Lung (tissue), 12 donors: ENCODE results near the gene SCGB1D4. TPM values are rescaled to one million over a fixed set of nuclear protein-coding genes. Genes with fewer than 3 reads are reported as not detected.

Experiments
- ATAC-seq: fragments of 200-7000 bp; cut with Tn5 transposase; one replicate; pipeline ENCODE4 v1.9.1; 2020; ENCODE audit warnings: moderate number of reproducible peaks; ENCODE audit not compliant: insufficient read depth, low FRiP score
- DNase-seq, 3 donors: peaks; one replicate each; pipeline ENCODE4 v3.0.0-alpha.2; 2013 to 2017
- H3K27ac ChIP-seq, 2 donors: one replicate each; pipeline ENCODE4 v1.5.1; 2013; ENCODE audit warnings: mild to moderate bottlenecking in 2 of 2, moderate library complexity in 2 of 2, control low read depth in 1 of 2, inconsistent platforms in 1 of 2, low read depth in 1 of 2, low read length in 1 of 2
- H3K27me3 ChIP-seq, 3 donors: one replicate each; pipeline ENCODE4 v1.5.1; 2013; ENCODE audit warnings: low read length in 2 of 3; ENCODE audit not compliant: control insufficient read depth in 3 of 3, insufficient read depth in 3 of 3
- H3K36me3 ChIP-seq, 4 donors: one replicate each; pipeline ENCODE4 v1.5.1; 2013; ENCODE audit warnings: low read length in 4 of 4, mild to moderate bottlenecking in 1 of 4, moderate library complexity in 1 of 4; ENCODE audit not compliant: control insufficient read depth in 4 of 4, insufficient read depth in 4 of 4
- H3K4me1 ChIP-seq, 5 donors: one replicate each; pipeline ENCODE4 v1.5.1; 2013; ENCODE audit warnings: low read length in 5 of 5, mild to moderate bottlenecking in 2 of 5, moderate library complexity in 1 of 5; ENCODE audit not compliant: control insufficient read depth in 5 of 5, insufficient read depth in 5 of 5
- H3K4me3 ChIP-seq: one replicate; pipeline ENCODE4 v1.5.1; 2013; ENCODE audit warnings: mild to moderate bottlenecking, control low read depth, moderate library complexity
- H3K9ac ChIP-seq, 2 donors: one replicate each; pipeline ENCODE4 v1.5.1; 2013; ENCODE audit warnings: low read length in 2 of 2, control low read depth in 1 of 2; ENCODE audit not compliant: insufficient read depth in 1 of 2
- H3K9me3 ChIP-seq, 4 donors: one replicate each; pipeline ENCODE4 v1.5.1; 2013; ENCODE audit warnings: low read length in 3 of 4, mild to moderate bottlenecking in 1 of 4, moderate library complexity in 1 of 4; ENCODE audit not compliant: control insufficient read depth in 4 of 4, insufficient read depth in 3 of 4
- CTCF ChIP-seq: IDR thresholded peaks from 2 replicates; pipeline ENCODE4 v1.5.1; 2012; ENCODE audit warnings: mild to moderate bottlenecking; ENCODE audit errors: control extremely low read depth, extremely low read depth
- WGBS, 2 donors: extraction: QIAGEN DNeasy Blood & Tissue Kit; methylation state at CpG; one replicate each; pipeline ENCODE4 v1.1.7; 2013; 5-methylcytosine and 5-hydroxymethylcytosine counted together
- polyA plus RNA-seq, 2 donors: library from polyadenylated mRNA; stranded (reverse); fragments of 200-250 nt; gene quantifications; one replicate each; pipeline ENCODE4 v1.2.1, GENCODE V29; 2013
- total RNA-seq, 2 donors: library from RNA; depleted of rRNA in 1 of 2; stranded (reverse); fragments of >200 nt in 1 of 2; gene quantifications; one replicate each; pipeline ENCODE4 v1.2.1, GENCODE V29; 2014 to 2021
- donor health status: control.
- donor health status: control.
- donor health status: Bipolar disorder and iron deficiency.
- donor health status: healthy.
- donor health status: DM: yes; HTN: yes; CAD: no.

SCGB1D4 gene
- total and polyA plus RNA-seq, 4 donors = not detected

- no peak for ATAC-seq
- no peak within 1 kb of the TSS for H3K4me3 ChIP-seq
These were observed 29.1 kb downstream of the SCGB1D4 start, which contains the start of gene SCGB2A2 for GRCh38 chr11:62269654-62270278. Gene SCGB2A2, plus strand, starts transcription at chr11:62270158. Its CDS starts 59 bp downstream, at chr11:62270217.

GRCh38 chr11:62267576-62267975 is 31.3 kb downstream of the SCGB1D4 start:
- no peak overlapping the region for H3K27ac ChIP-seq
- peaks cover 3 to 16% (median 3%) of the 10 kb centered on the region in 3 donors for H3K27me3 ChIP-seq
- H3K9me3 ChIP-seq = peaks cover 0 to 6% (median 0%) of the 10 kb centered on the region in 4 donors
- no peak overlapping the region for H3K4me3 ChIP-seq
- ATAC-seq = no peak
- no peak for TF ChIP-seq CTCF
- H3K4me1 ChIP-seq = no peaks in the 10 kb centered on the region
- 76 to 90% methylated on average over 3 of the region's 3 CpGs for WGBS, 2 donors
- DNase-seq = no peak
- no peaks in the 10 kb centered on the region for H3K36me3 ChIP-seq
- no peak overlapping the region for H3K9ac ChIP-seq

More at GRCh38 chr11:62269654-62270278, 29.1 kb downstream of the SCGB1D4 start, which contains the start of gene SCGB2A2:
- no peak for DNase-seq
- no peaks in the 10 kb centered on the region for H3K4me1 ChIP-seq
- no peak for TF ChIP-seq CTCF
- no peak within 1 kb of the TSS for H3K27ac ChIP-seq
- no peaks in the 10 kb centered on the region for H3K36me3 ChIP-seq
- WGBS, 2 donors = 74 to 77% methylated on average over 10 of the region's 10 CpGs
- no peak within 1 kb of the TSS for H3K9ac ChIP-seq
- peaks cover 3 to 15% (median 3%) of the 10 kb centered on the region in 3 donors for H3K27me3 ChIP-seq
- H3K9me3 ChIP-seq = peaks cover 0 to 4% (median 0%) of the 10 kb centered on the region in 4 donors

- Histone ChIP-seq H3K27ac (no peak overlapping the region), H3K9ac (no peak overlapping the region), H3K9me3 (peaks cover 0 to 6% (median 0%) of the 10 kb centered on the region in 4 donors), H3K36me3 (no peaks in the 10 kb centered on the region), H3K27me3 (peaks cover 3 to 14% (median 3%) of the 10 kb centered on the region in 3 donors), H3K4me1 (no peaks in the 10 kb centered on the region), H3K4me3 (no peak overlapping the region)
- TF ChIP-seq CTCF = no peak
- WGBS, 2 donors = 75 to 85% methylated on average over 1 of the region's 1 CpG
- ATAC-seq (no peak), DNase-seq (no peak)
These were observed 31.8 kb downstream of the SCGB1D4 start for GRCh38 chr11:62267050-62267449.
